Activated CD4-positive, alpha-beta memory T cell treated with anti-CD3 and anti-CD28 coated beads for 36 hours (primary cell): ENCODE measurements around the gene TRPC4AP. TPM values are rescaled to one million over a fixed set of nuclear protein-coding genes. Genes with fewer than 3 reads are reported as not detected.

Experiments used
- CTCF ChIA-PET: fragments of 350-600 bp; sonication (Branson Sonifier 250); formaldehyde crosslinking; loops from one replicate; lab custom pipeline; 2021; ENCODE audit warnings: antibody characterized with exemption, inconsistent platforms; lab: Charles Lee
- POLR2A ChIA-PET: fragments of 350-600 bp; sonication (Branson Sonifier 250); formaldehyde crosslinking; loops from one replicate; lab custom pipeline; 2021; ENCODE audit warnings: antibody characterized with exemption; lab: Charles Lee
- DNase-seq: peaks from one replicate; pipeline ENCODE4 v3.0.0-alpha.2; 2020
- H3K27ac Mint-ChIP-seq: one replicate; pipeline ENCODE4 v1.8.0; 2021; ENCODE audit warnings: mixed read lengths
- H3K27me3 Mint-ChIP-seq: one replicate; pipeline ENCODE4 v1.8.0; 2021; ENCODE audit warnings: mixed read lengths
- H3K36me3 Mint-ChIP-seq: one replicate; pipeline ENCODE4 v1.8.0; 2021; ENCODE audit warnings: mixed read lengths
- H3K4me1 Mint-ChIP-seq: one replicate; pipeline ENCODE4 v1.8.0; 2021; ENCODE audit warnings: low read depth, mixed read lengths
- H3K4me3 Mint-ChIP-seq: one replicate; pipeline ENCODE4 v1.8.0; 2021; ENCODE audit warnings: mild to moderate bottlenecking, mixed read lengths
- H3K9me3 Mint-ChIP-seq: one replicate; pipeline ENCODE4 v1.8.0; 2021; ENCODE audit warnings: mixed read lengths
- intact Hi-C: fragments of 100-400 bp; cut with micrococcal nuclease; formaldehyde crosslinking; loops from one replicate; pipeline ENCODE4 v1.15.1; 2023
- microRNA-seq: library from miRNA; unstranded; fragments of <30 nt; microRNA quantifications from one replicate; pipeline ENCODE4 v1.2.0, GENCODE V29; 2022; ENCODE audit warnings: borderline number of aligned reads, borderline microRNAs expressed, borderline replicate concordance
- total RNA-seq, 2 experiments: library from RNA; stranded (reverse); gene quantifications; one replicate each; pipeline ENCODE4 v1.2.3, GENCODE V29; 2021

Gene TRPC4AP
- total RNA-seq, 2 experiments from 2014 or later: 45.8 to 48.3 TPM

DNA sequence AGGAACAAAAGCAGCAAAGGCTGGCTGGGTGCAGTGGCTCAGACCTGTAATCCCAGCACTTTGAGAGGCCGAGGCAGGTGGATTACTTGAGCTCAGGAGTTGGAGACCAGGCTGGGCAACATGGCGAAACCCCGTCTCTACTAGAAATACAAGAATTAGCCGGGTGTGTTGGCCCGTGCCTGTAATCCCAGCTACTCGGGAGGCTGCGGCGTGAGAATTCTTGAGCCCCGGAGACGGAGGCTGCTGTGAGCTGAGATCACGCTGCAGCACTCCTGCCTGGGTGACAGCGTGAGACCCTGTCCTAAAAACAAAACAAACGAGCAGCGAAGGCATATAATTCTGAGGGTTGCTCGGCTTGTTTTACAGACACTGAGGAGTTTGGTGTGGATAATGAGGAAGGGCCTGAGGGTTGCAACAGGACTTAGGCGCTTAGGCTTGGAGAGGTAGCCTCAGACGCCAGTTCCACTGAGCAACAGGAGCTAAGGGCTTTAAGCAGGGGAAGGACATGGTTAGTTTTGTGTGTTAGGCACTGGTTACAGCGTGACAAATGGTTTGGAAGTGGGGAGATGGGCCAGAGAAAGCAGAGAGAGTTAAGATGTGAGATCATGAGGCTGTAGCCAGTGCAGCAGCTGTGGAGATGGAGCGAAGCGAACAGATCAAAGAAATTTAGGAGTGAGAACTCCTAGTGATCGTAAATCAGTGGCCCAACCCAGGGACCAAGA is 135.7 kb downstream of the TRPC4AP start:
- H3K4me1 Mint-ChIP-seq: peaks cover 29% of the 10 kb centered on the region
- H3K27me3 Mint-ChIP-seq: no peaks in the 10 kb centered on the region
- no peak for DNase-seq
- H3K4me3 Mint-ChIP-seq: peak overlapping the region; percentile 92
- POLR2A ChIA-PET: interaction anchor here (2.5 kb wide), 1 partner anchor 84 kb away, joined by 16 read pairs; the partner anchor contains the start of gene GGT7
- no peak overlapping the region for H3K27ac Mint-ChIP-seq
- CTCF ChIA-PET: interaction anchor here (0.6 to 7.2 kb wide), 8 partner anchors 13 to 256 kb away, joined by 3 to 139 read pairs (median 3); partner anchors contain the start of genes ACSS2 and GGT7
- intact Hi-C loops: loop anchor here (1.0 to 10.0 kb wide), 5 partner anchors 65 to 248 kb away; partner anchors contain the start of gene NCOA6
- H3K9me3 Mint-ChIP-seq: no peaks in the 10 kb centered on the region
- peaks cover under 1% of the 10 kb centered on the region for H3K36me3 Mint-ChIP-seq

GRCh38 chr20:34956041-34956458 is 136.6 kb downstream of the TRPC4AP start:
- Mint-ChIP-seq H3K4me3 (peak overlapping the region; percentile 92), H3K4me1 (peaks cover 29% of the 10 kb centered on the region), H3K27me3 (no peaks in the 10 kb centered on the region), H3K9me3 (no peaks in the 10 kb centered on the region), H3K36me3 (peaks cover 2% of the 10 kb centered on the region), H3K27ac (peak overlapping the region; percentile 89)
- no peak for DNase-seq
- CTCF ChIA-PET: interaction anchor here (0.6 to 7.2 kb wide), 17 partner anchors 12 to 132 kb away, joined by 3 to 139 read pairs (median 3); partner anchors contain the start of genes ACSS2, GGT7 and NCOA6
- POLR2A ChIA-PET: interaction anchor here (0.6 to 2.5 kb wide), 7 partner anchors 15 to 192 kb away, joined by 3 to 16 read pairs (median 3); partner anchors contain the start of genes ACSS2 and GGT7
- intact Hi-C loops: loop anchor here (1.0 to 10.0 kb wide), 5 partner anchors 64 to 249 kb away; partner anchors contain the start of gene NCOA6

DNA sequence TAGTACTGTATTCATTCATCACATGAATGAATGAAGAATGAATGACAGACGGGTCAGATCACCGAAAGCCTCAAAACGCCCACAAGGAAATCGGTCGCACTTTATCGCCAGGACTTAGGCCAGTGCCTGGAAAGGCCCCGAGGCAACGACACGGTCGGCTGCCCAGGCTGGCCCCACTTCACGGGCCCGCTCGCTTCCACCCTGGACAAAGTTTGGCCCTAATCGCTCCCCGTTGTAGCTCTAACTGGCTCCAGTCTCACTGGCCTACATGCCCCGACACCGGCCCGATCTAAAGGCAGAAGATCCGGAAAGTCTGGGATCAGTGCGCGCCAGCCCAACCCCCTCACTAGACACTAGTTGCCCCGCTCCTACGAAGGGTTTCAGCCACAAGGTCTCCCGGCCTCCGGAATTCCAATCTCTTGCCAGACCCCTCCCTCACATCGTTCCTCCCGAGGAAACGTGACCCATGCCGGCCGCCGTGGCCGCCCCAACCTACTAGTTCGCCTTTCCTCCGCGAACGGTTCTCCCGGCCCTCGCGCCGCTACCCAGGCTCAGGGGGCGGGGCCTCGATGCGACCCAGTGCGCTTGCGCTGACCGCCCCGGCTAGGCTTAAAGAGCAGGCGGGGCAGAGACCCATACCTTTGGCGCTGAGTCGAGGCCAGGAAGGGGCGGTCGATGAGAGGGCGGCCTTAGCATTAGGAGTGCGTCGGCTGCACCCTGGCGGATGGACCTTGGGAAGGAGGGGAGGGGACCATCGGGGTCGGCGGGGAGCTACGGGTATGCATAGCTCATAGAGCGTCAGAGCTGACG is 137.2 kb downstream of the TRPC4AP start, which contains the start of the genes GSS and MYH7B:
Gene GSS, minus strand, starts transcription at position 576 of the 810 bp plus-strand sequence. CDS start 3,954 bp downstream, outside the sequence.
Gene MYH7B, plus strand, starts transcription at position 638 of the 810 bp plus-strand sequence. CDS start 22,138 bp downstream, outside the sequence.
- no peaks in the 10 kb centered on the region for H3K27me3 Mint-ChIP-seq
- peaks cover 2% of the 10 kb centered on the region for H3K36me3 Mint-ChIP-seq
- no peaks in the 10 kb centered on the region for H3K9me3 Mint-ChIP-seq
- peaks cover 24% of the 10 kb centered on the region for H3K4me1 Mint-ChIP-seq
- intact Hi-C loops: loop anchor here (1.0 to 10.0 kb wide), 6 partner anchors 63 to 249 kb away; partner anchors contain the start of genes NCOA6 and TRPC4AP
- ChIA-PET CTCF (interaction anchor here (0.6 to 7.2 kb wide), 18 partner anchors 11 to 131 kb away, joined by 3 to 139 read pairs (median 3); partner anchors contain the start of genes ACSS2, GGT7 and NCOA6), POLR2A (interaction anchor here (0.6 to 2.5 kb wide), 7 partner anchors 16 to 192 kb away, joined by 3 to 16 read pairs (median 3); partner anchors contain the start of genes ACSS2 and GGT7)
- H3K27ac Mint-ChIP-seq: peak within 1 kb of the TSS; percentile 89
- peak; percentile 99 for DNase-seq
- peak within 1 kb of the TSS; percentile 92 for H3K4me3 Mint-ChIP-seq

DNA sequence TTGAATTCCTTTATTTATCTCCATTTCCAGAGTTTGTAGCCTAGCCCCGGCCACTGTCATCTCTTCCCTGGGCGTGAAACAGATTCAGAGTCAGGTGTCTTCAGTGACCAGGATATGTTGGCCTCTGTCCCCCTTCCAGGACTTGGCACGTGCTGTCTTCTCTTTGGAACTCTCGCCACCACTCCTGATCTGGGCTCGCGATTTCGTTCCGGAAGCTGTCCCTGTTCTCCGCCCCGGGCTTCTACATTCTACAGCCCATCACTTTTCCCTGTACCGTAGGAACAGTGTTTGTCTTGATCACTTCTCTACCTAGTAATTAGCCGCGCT is 137.7 kb downstream of the TRPC4AP start:
- Mint-ChIP-seq H3K27ac (peak overlapping the region; percentile 89), H3K4me3 (peak overlapping the region; percentile 92), H3K9me3 (no peaks in the 10 kb centered on the region), H3K36me3 (peaks cover 6% of the 10 kb centered on the region), H3K4me1 (peaks cover 23% of the 10 kb centered on the region), H3K27me3 (no peaks in the 10 kb centered on the region)
- DNase-seq: no peak
- ChIA-PET POLR2A (interaction anchor here (1.4 to 2.5 kb wide), 4 partner anchors 43 to 82 kb away, joined by 3 to 16 read pairs (median 8); partner anchors contain the start of genes ACSS2 and GGT7), CTCF (interaction anchor here (1.0 to 7.2 kb wide), 4 partner anchors 18 to 120 kb away, joined by 3 to 139 read pairs (median 4); partner anchors contain the start of genes ACSS2 and GGT7)
- intact Hi-C loops: loop anchor here (2.0 to 10.0 kb wide), 4 partner anchors 63 to 250 kb away; partner anchors contain the start of gene TRPC4AP

GRCh38 chr20:34953960-34954359 is 138.6 kb downstream of the TRPC4AP start:
- DNase-seq: no peak
- ChIA-PET CTCF (interaction anchor here (7.2 kb wide), 1 partner anchor 79 kb away, joined by 139 read pairs; the partner anchor contains the start of genes ACSS2 and GGT7), POLR2A (no interaction called here)
- H3K36me3 Mint-ChIP-seq: peaks cover 11% of the 10 kb centered on the region
- peaks cover 23% of the 10 kb centered on the region for H3K4me1 Mint-ChIP-seq
- H3K4me3 Mint-ChIP-seq: no peak overlapping the region
- no peak overlapping the region for H3K27ac Mint-ChIP-seq
- H3K27me3 Mint-ChIP-seq: no peaks in the 10 kb centered on the region
- no peaks in the 10 kb centered on the region for H3K9me3 Mint-ChIP-seq
- intact Hi-C loops: loop anchor here (2.0 to 10.0 kb wide), 2 partner anchors 139 to 251 kb away; partner anchors contain the start of gene TRPC4AP

DNA sequence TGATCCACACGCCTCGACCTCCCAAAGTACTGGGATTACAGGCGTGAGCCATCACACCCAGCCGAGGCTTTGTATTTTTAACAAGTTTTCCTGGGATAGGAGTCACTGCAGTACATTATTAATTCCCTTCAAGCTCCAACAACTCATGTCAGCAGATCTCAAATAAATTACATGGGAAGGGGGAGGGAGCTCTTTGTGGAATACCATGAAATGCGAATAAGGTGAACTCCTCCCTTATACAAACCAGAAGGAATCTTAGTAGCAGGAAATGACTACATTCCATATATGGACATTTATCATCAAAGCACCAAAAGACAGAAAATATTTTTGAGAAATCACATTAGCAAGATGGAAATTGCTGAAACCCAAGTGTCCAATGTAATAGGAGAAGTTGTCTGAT is 139.9 kb downstream of the TRPC4AP start:
- ChIA-PET POLR2A (no interaction called here), CTCF (no interaction called here)
- Mint-ChIP-seq H3K36me3 (peaks cover 11% of the 10 kb centered on the region), H3K27ac (no peak overlapping the region), H3K27me3 (no peaks in the 10 kb centered on the region), H3K4me3 (no peak overlapping the region), H3K9me3 (no peaks in the 10 kb centered on the region), H3K4me1 (peaks cover 23% of the 10 kb centered on the region)
- DNase-seq: no peak
- intact Hi-C loops: loop anchor here (10.0 kb wide), 1 partner anchor 252 kb away; no protein-coding TSS in a partner anchor

Small RNAs within 50 kb of the gene (microRNA-seq; reads per million reads assigned to microRNA genes)
- gene MIR499A (not detected), gene MIR499B (not detected)

Other genes starting within 250 kb of the TRPC4AP start
- 10 to 100 TPM; 12.3 to 14.2 TPM for gene GGT7, start 220.0 kb downstream of the TRPC4AP start, total RNA-seq
- gene ACSS2, start 216.2 kb downstream of the TRPC4AP start, total RNA-seq: 10 to 100 TPM; 45.6 to 47.7 TPM
- gene GSS, start 137.0 kb downstream of the TRPC4AP start, total RNA-seq: 10 to 100 TPM; 67.7 to 72.2 TPM
- under 1 TPM; 0.50 to 0.61 TPM for gene MYH7B, start 136.9 kb downstream of the TRPC4AP start, total RNA-seq
- 10 to 100 TPM; 17.3 to 19.9 TPM for gene EDEM2, start 54.5 kb upstream of the TRPC4AP start, total RNA-seq
- gene PROCR, start 79.3 kb upstream of the TRPC4AP start, total RNA-seq: 1 to 10 TPM; 1.0 to 1.1 TPM
- not detected for gene MMP24, start 133.9 kb upstream of the TRPC4AP start, total RNA-seq
- gene MMP24OS, start 185.3 kb upstream of the TRPC4AP start, total RNA-seq: 10 to 100 TPM; 35.0 to 38.1 TPM
- gene EIF6, start 192.0 kb upstream of the TRPC4AP start, total RNA-seq: 100 to 1,000 TPM; 115 to 120 TPM
- not detected for gene FAM83C, start 199.6 kb upstream of the TRPC4AP start, total RNA-seq